ENCODE results near the gene PIGM.

DNA sequence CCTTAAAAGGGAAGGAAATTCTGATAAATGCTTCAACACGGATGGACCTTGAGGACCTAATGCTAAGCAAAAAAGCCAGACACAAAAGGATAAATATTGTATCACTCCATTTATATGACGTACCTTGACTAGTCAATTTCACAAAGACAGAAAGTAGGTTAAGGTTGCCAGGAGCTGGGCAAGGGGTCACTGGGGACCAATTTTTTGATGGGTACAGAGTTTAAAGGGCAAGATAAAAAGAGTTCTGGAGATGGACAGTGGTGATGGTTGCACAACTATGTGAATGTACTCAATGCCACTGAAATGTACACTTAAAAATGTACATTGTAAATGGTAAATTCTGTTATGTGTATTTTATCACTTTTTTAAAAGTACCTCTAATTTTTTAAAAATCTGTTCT, 45.7 kb downstream of the PIGM start:
- no peak for TF ChIP-seq CTCF (IDR thresholded peaks at IDR 0.05)
- TF ChIP-seq POLR2A (IDR thresholded peaks at IDR 0.05) = no peak
- no peak for TF ChIP-seq EP300 (IDR thresholded peaks at IDR 0.05; ENCODE audit: low read depth)

Data from transverse colon (tissue), 3 donors.